ENCODE data around the gene C1orf87.

The C1orf87 gene

DNA sequence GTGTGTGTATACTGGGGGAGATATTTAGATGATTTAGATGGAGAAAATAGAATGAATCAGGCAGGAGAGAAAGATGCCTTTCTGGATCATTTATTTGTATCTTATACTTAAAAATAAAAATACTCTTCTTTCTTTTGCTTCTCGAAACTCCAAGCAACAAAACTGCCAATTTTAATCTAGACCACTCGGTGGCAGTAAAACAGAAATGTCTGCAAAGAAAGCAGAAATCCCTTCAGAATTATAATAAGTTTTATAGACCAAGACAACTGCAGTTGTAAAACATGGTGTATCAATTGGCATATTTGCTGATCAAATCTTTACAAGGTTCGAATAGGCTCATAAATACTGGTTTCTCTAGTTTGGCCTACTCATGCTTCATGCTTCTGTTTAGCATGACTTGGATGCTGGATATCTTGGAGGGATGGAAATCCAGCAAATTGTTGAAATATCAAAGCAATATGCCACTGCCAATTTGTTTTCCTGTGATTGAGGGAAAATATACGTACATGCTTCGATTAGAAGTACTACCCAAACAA, 15.1 kb upstream of the C1orf87 start:
- no peaks in the 10 kb centered on the region for H3K36me3 ChIP-seq (ENCODE audit: insufficient read depth)
- H3K27ac ChIP-seq, result no peak overlapping the region
- H3K9ac ChIP-seq, result no peak overlapping the region
- TF ChIP-seq, protein P1, sequence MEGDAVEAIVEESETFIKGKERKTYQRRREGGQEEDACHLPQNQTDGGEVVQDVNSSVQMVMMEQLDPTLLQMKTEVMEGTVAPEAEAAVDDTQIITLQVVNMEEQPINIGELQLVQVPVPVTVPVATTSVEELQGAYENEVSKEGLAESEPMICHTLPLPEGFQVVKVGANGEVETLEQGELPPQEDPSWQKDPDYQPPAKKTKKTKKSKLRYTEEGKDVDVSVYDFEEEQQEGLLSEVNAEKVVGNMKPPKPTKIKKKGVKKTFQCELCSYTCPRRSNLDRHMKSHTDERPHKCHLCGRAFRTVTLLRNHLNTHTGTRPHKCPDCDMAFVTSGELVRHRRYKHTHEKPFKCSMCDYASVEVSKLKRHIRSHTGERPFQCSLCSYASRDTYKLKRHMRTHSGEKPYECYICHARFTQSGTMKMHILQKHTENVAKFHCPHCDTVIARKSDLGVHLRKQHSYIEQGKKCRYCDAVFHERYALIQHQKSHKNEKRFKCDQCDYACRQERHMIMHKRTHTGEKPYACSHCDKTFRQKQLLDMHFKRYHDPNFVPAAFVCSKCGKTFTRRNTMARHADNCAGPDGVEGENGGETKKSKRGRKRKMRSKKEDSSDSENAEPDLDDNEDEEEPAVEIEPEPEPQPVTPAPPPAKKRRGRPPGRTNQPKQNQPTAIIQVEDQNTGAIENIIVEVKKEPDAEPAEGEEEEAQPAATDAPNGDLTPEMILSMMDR (conservative IDR thresholded peaks at IDR 0.05; ENCODE audit: low read depth, low read length), result no peak
- no peaks in the 10 kb centered on the region for H3K27me3 ChIP-seq (ENCODE audit: insufficient read depth, low read depth)
- H3K4me2 ChIP-seq, result no peak overlapping the region
- no peaks in the 10 kb centered on the region for H4K20me1 ChIP-seq (ENCODE audit: insufficient read depth)
- H2AFZ ChIP-seq (ENCODE audit: low read depth), result no peak overlapping the region
- no peak overlapping the region for H3K4me3 ChIP-seq (IDR thresholded peaks at IDR 0.05; ENCODE audit: insufficient read depth, low read depth, low read length)
- no peaks in the 10 kb centered on the region for H3K79me2 ChIP-seq (ENCODE audit: insufficient read depth, low read depth)
- H3K4me1 ChIP-seq (ENCODE audit: low read depth, poor library complexity, severe bottlenecking), result no peaks in the 10 kb centered on the region

DNA sequence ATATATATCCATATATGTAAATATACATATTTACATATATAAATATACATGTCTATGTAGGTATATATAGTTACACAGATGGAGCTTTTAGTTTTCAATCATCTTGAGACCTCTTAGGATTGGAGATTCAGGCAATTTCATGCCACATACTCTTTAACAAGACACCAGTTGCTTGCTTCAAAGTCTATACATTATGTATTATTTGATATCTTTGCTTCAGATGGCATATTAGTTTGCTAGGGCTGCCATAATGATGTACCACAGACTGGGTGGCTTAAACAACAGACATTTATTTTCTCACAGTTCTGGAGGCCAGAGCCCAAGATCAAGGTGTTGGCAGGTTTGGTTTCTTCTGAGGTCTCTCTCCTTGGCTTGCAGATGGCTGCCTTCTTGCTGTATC, 14.1 kb upstream of the C1orf87 start:
- H3K27me3 ChIP-seq (ENCODE audit: insufficient read depth, low read depth), result no peaks in the 10 kb centered on the region
- H3K4me1 ChIP-seq (ENCODE audit: low read depth, poor library complexity, severe bottlenecking), result no peaks in the 10 kb centered on the region
- no peak overlapping the region for H3K4me3 ChIP-seq (IDR thresholded peaks at IDR 0.05; ENCODE audit: insufficient read depth, low read depth, low read length)
- TF ChIP-seq, protein P1 (conservative IDR thresholded peaks at IDR 0.05; ENCODE audit: low read depth, low read length), result no peak
- H3K36me3 ChIP-seq (ENCODE audit: insufficient read depth), result no peaks in the 10 kb centered on the region
- H3K27ac ChIP-seq, result no peak overlapping the region
- H3K9ac ChIP-seq, result no peak overlapping the region
- H4K20me1 ChIP-seq (ENCODE audit: insufficient read depth), result no peaks in the 10 kb centered on the region
- no peak overlapping the region for H2AFZ ChIP-seq (ENCODE audit: low read depth)
- H3K4me2 ChIP-seq, result no peak overlapping the region
- H3K79me2 ChIP-seq (ENCODE audit: insufficient read depth, low read depth), result no peaks in the 10 kb centered on the region

DNA sequence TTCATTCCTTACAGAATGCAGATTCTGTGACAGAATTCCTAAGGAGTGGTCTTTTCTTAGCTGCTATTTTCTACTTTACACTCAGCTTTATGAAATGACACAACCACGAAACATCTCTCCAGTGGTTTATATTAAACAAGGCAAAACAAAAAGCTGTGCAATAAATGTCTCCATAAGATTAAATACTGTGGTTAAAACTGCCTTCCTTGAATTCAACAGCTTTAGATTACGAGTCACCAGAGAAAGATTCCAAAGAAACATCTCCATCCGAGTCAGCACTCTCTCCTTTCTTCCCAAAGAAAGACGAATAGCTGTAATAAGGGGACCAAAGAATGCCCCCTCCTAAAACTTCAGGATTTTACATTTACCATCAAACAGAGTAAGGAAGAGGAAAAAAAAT, 4.6 kb upstream of the C1orf87 start:
- TF ChIP-seq, protein P1 (conservative IDR thresholded peaks at IDR 0.05; ENCODE audit: low read depth, low read length), result no peak
- H3K9ac ChIP-seq, result no peak overlapping the region
- H4K20me1 ChIP-seq (ENCODE audit: insufficient read depth), result no peaks in the 10 kb centered on the region
- H3K4me3 ChIP-seq (IDR thresholded peaks at IDR 0.05; ENCODE audit: insufficient read depth, low read depth, low read length), result no peak overlapping the region
- no peak overlapping the region for H3K27ac ChIP-seq
- H2AFZ ChIP-seq (ENCODE audit: low read depth), result no peak overlapping the region
- no peaks in the 10 kb centered on the region for H3K36me3 ChIP-seq (ENCODE audit: insufficient read depth)
- H3K4me1 ChIP-seq (ENCODE audit: low read depth, poor library complexity, severe bottlenecking), result no peaks in the 10 kb centered on the region
- no peaks in the 10 kb centered on the region for H3K79me2 ChIP-seq (ENCODE audit: insufficient read depth, low read depth)
- H3K27me3 ChIP-seq (ENCODE audit: insufficient read depth, low read depth), result no peaks in the 10 kb centered on the region
- no peak overlapping the region for H3K4me2 ChIP-seq

DNA sequence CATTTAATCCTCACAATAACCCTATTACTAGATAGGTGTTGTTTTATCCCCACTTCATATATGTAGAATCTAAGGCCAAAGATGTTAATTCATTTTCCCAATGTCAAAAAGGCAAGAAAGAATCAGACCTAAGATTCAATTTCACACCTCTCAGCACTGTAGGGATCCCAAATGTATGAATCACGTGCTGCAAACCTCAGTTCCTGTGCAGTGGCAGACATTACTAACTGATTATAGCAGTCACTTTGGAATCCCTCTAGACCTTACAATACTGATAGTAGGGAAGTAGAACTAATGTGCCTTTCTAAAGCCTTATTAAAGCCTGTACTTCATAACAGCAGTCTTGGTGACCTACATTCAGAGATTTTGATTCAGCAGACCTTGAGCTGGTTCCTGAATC, 2.3 kb downstream of the C1orf87 start:
- H3K4me3 ChIP-seq (IDR thresholded peaks at IDR 0.05; ENCODE audit: insufficient read depth, low read depth, low read length), result no peak overlapping the region
- no peak overlapping the region for H3K4me2 ChIP-seq
- no peak overlapping the region for H3K27ac ChIP-seq
- H3K27me3 ChIP-seq (ENCODE audit: insufficient read depth, low read depth), result no peaks in the 10 kb centered on the region
- H3K36me3 ChIP-seq (ENCODE audit: insufficient read depth), result no peaks in the 10 kb centered on the region
- no peak overlapping the region for H2AFZ ChIP-seq (ENCODE audit: low read depth)
- no peaks in the 10 kb centered on the region for H3K4me1 ChIP-seq (ENCODE audit: low read depth, poor library complexity, severe bottlenecking)
- no peaks in the 10 kb centered on the region for H3K79me2 ChIP-seq (ENCODE audit: insufficient read depth, low read depth)
- TF ChIP-seq, protein P1 (conservative IDR thresholded peaks at IDR 0.05; ENCODE audit: low read depth, low read length), result no peak
- H4K20me1 ChIP-seq (ENCODE audit: insufficient read depth), result no peaks in the 10 kb centered on the region
- H3K9ac ChIP-seq, result no peak overlapping the region
